GM12878 (cell line): ENCODE data around the gene ELAPOR1. TPM values are rescaled to one million over a fixed set of nuclear protein-coding genes. Genes with fewer than 3 reads are reported as not detected.

ENCODE experiments used
- ATAC-seq: fragments of 200-7000 bp; cut with Tn5 transposase; 3 replicates; pipeline ENCODE4 v1.9.1; 2020; ENCODE audit warnings: mild to moderate bottlenecking, moderate library complexity
- BruUV-seq: library from RNA; stranded (reverse); fragments of 400-500 nt; replicated peaks from 2 replicates; lab custom pipeline; 2021; lab: Mats Ljungman, UMichigan
- CTCF ChIA-PET: fragments of 300-600 bp; sonication (Branson Sonifier 250); formaldehyde crosslinking; extraction: SDS; loops from one replicate; lab custom pipeline; 2021; ENCODE audit warnings: inconsistent platforms; lab: Yijun Ruan, JAX
- POLR2A ChIA-PET: fragments of 350-600 bp; formaldehyde crosslinking; extraction: SDS; loops from one replicate; lab custom pipeline; 2021; ENCODE audit warnings: inconsistent platforms; lab: Charles Lee
- RAD21 ChIA-PET: fragments of 300-600 bp; sonication (Branson Sonifier 250); formaldehyde crosslinking; loops from one replicate; lab custom pipeline; 2023; ENCODE audit warnings: antibody characterized with exemption; ENCODE audit not compliant: unreplicated experiment; lab: Charles Lee
- SMC1A ChIA-PET: fragments of 300-600 bp; sonication (Branson Sonifier 250); formaldehyde crosslinking; loops from one replicate; lab custom pipeline; 2023; ENCODE audit not compliant: unreplicated experiment, uncharacterized antibody; lab: Charles Lee
- DNase-seq: peaks from one replicate; pipeline ENCODE4 v3.0.0-alpha.2; 2011; ENCODE audit warnings: low read depth, low spot score
- FAIRE-seq: peaks from 3 replicates; lab custom pipeline; 2011; peaks lifted over from hg19 to GRCh38; lab: Jason Lieb, UNC
- H2AFZ ChIP-seq: 2 replicates; pipeline ENCODE4 v1.6.0; 2011; ENCODE audit warnings: low read depth, low read length, control low read depth; ENCODE audit not compliant: control insufficient read depth
- H3K27ac ChIP-seq: 2 replicates; pipeline ENCODE4 v1.5.1; 2011; ENCODE audit warnings: control low read depth; ENCODE audit not compliant: control insufficient read depth, insufficient read depth
- H3K27me3 ChIP-seq, 2 experiments: replicated peaks in 1 of 2; 2 replicates each; pipeline versions ENCODE4 v1.6.0 to v1.6.1; 2011; ENCODE audit warnings: low read length in 1 of 2; ENCODE audit not compliant: control insufficient read depth in 2 of 2, insufficient read depth in 2 of 2
- H3K36me3 ChIP-seq, 2 experiments: 2 replicates each; pipeline ENCODE4 v1.5.1; 2011; ENCODE audit warnings: low read length in 1 of 2; ENCODE audit not compliant: control insufficient read depth in 2 of 2, insufficient read depth in 2 of 2
- H3K4me1 ChIP-seq: 2 replicates; pipeline ENCODE4 v1.6.1; 2011; ENCODE audit warnings: mild to moderate bottlenecking, low read length, moderate library complexity, mixed read lengths; ENCODE audit not compliant: control insufficient read depth, insufficient read depth
- H3K4me2 ChIP-seq: 2 replicates; pipeline ENCODE4 v1.6.0; 2011; ENCODE audit warnings: control low read depth; ENCODE audit not compliant: control insufficient read depth, insufficient read depth
- H3K4me3 ChIP-seq: fragments of 200-600 bp; sonication (generic); 2 replicates; pipeline ENCODE4 v1.5.1; 2016
- H3K79me2 ChIP-seq: 2 replicates; pipeline ENCODE4 v1.6.0; 2011; ENCODE audit warnings: low read length; ENCODE audit not compliant: control insufficient read depth, insufficient read depth
- H3K9ac ChIP-seq: 2 replicates; pipeline ENCODE4 v1.8.0; 2011; ENCODE audit warnings: low read length, control low read depth, mixed read lengths; ENCODE audit not compliant: control insufficient read depth, insufficient read depth
- H3K9me3 ChIP-seq: replicated peaks from 3 replicates; pipeline ENCODE4 v1.5.1; 2011; ENCODE audit warnings: mild to moderate bottlenecking, low read length; ENCODE audit not compliant: control insufficient read depth, insufficient read depth
- H4K20me1 ChIP-seq: 2 replicates; pipeline ENCODE4 v1.6.0; 2011; ENCODE audit not compliant: control insufficient read depth, insufficient read depth
- BHLHE40 ChIP-seq, 2 experiments: fragments of 450-650 bp in 1 of 2; IDR thresholded peaks; 2 replicates each; pipeline ENCODE4 v1.6.1; 2011 to 2017; ENCODE audit warnings: low read depth in 2 of 2, borderline replicate concordance in 1 of 2, improper control_type of control experiment in 1 of 2, low read length in 1 of 2, mild to moderate bottlenecking in 1 of 2
- ESRRA ChIP-seq: IDR thresholded peaks from 2 replicates; pipeline ENCODE4 v1.6.1; 2012; ENCODE audit warnings: mild to moderate bottlenecking, low read length, improper control_type of control experiment
- NR2C1 ChIP-seq: fragments of 450-650 bp; IDR thresholded peaks from 2 replicates; pipeline ENCODE4 v1.6.1; 2017; ENCODE audit warnings: antibody characterized with exemption, mild to moderate bottlenecking, moderate library complexity
- RFX5 ChIP-seq: IDR thresholded peaks from 2 replicates; pipeline ENCODE4 v1.6.1; 2011; ENCODE audit warnings: low read depth, low read length, improper control_type of control experiment
- SPI1 ChIP-seq: IDR thresholded peaks from 2 replicates; pipeline ENCODE4 v1.6.1; 2011; ENCODE audit warnings: low read depth, mild to moderate bottlenecking, low read length, moderate library complexity, borderline replicate concordance; ENCODE audit not compliant: insufficient read depth
- SUZ12 ChIP-seq: fragments of 200-600 bp; sonication (generic); IDR thresholded peaks from one replicate; pipeline ENCODE4 v1.6.1; 2018; ENCODE audit warnings: antibody characterized with exemption, mild to moderate bottlenecking; ENCODE audit not compliant: unreplicated experiment
- TAF1 ChIP-seq: IDR thresholded peaks from 2 replicates; pipeline ENCODE4 v1.6.1; 2011; ENCODE audit warnings: mild to moderate bottlenecking, low read depth, low read length, borderline replicate concordance
- TBL1XR1 ChIP-seq: IDR thresholded peaks from 2 replicates; pipeline ENCODE4 v1.6.1; 2012; ENCODE audit warnings: low read depth, low read length, improper control_type of control experiment
- WGBS: methylation state at CpG from one replicate; pipeline ENCODE4 v1.1.6; 2016; ENCODE audit warnings: low lambda C conversion rate; ENCODE audit not compliant: insufficient replicate concordance, insufficient coverage; ENCODE audit errors: missing lambda C conversion rate; 5-methylcytosine and 5-hydroxymethylcytosine counted together
- in situ Hi-C: fragments of 300-500 bp; cut with MboI; formaldehyde crosslinking; loops from 9 replicates; pipeline ENCODE4 v1.14.3; 2018; ENCODE audit warnings: mixed read lengths
- intact Hi-C: fragments of 100-400 bp; cut with micrococcal nuclease; formaldehyde crosslinking; loops from one replicate; pipeline ENCODE4 v1.14.2; 2022; ENCODE audit not compliant: unreplicated experiment
- polyA plus RNA-seq, 11 experiments: library from polyadenylated mRNA; depleted of rRNA in 4 of 11; unstranded in 6 of 11; stranded (reverse) in 5 of 11; fragments of >200 nt; fragmentation: Nextera tagmentation in 4 of 11; fragmentation: Illumina TruSeq in 1 of 11; extraction: Ambion mirVana in 4 of 11; extraction: Trizol in 1 of 11; gene quantifications; 1 replicate in 1 of 11; 2 replicates in 10 of 11; pipeline versions ENCODE4 v1.2.1 to v1.2.3, GENCODE V29; 2011 to 2016; ENCODE audit warnings: inconsistent platforms in 2 of 11, missing spikeins in 2 of 11, low read depth in 1 of 11
- total RNA-seq, 4 experiments: library from RNA; depleted of rRNA in 3 of 4; stranded (reverse); fragments of >200 nt in 3 of 4; fragmentation: Illumina TruSeq in 1 of 4; extraction: Trizol in 1 of 4; gene quantifications; 2 replicates each; pipeline versions ENCODE4 v1.2.1 to v1.2.3, GENCODE V29; 2013 to 2021
- TF ChIP-seq, protein P1 (sequence below): IDR thresholded peaks from 2 replicates; pipeline ENCODE4 v1.6.1; 2012; ENCODE audit warnings: improper control_type of control experiment, low read depth, low read length; ENCODE audit not compliant: insufficient replicate concordance
- TF ChIP-seq, protein P2 (sequence below): fragments of 150-350 bp; IDR thresholded peaks from 2 replicates; pipeline ENCODE4 v1.6.1; 2016; ENCODE audit warnings: low read depth, low read length

ELAPOR1 gene
- total and polyA plus RNA-seq, 10 of the 15 experiments (the other 5 are each of a cell fraction or from before 2014, with no cell fraction given), result 0.04 to 2.1 (median 0.19) TPM; not detected in 2

DNA sequence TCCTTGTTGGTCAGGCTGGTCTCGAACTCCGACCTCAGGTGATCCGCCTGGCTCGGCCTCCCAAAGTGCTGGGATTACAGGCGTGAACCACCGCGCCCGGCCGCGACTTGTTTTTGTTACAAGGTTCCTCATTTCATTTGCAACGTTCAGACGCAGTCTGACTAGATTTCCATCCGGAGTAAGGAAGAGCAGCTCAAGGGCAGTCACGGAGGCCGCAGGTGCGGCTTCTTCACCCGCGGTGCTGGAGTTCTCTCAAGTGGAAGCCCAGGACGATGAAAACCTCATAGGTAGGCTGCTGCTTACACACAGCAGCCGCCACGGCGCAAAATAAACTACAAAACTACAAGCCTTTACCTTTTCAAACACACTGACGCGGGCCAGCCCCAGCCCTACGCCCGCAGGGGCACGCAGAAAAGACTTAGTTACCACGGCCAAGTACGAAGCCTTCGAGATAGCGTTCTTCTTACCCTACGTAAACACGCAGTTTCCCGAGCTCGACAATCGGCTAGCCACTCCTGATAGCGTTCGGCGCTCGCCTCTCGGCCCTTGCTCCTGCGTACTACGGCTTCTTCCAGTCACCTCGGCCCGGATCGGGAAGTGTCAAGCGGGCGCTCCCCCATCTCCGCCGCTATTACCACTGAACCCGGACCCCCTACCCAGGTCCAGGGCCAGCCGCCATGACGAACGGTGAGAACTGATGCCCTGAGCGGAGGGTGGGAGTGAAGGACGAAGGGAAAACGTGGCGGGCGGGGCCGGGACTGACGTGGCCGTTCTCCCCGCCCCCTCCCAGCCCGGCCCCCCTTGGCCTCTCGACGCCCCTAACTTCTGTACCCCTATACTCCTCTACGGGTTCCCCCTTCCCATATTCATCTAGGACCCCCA, 23.5 kb upstream of the ELAPOR1 start, which contains the start of gene TMEM167B:
Gene TMEM167B (plus strand): TSS at position 569 of the 882 bp plus-strand sequence. CDS start 109 bp downstream, at position 678.
- ATAC-seq (peak; percentile 89), FAIRE-seq (peak; percentile 90), DNase-seq (peak; percentile 78)
- Histone ChIP-seq H3K36me3 (peaks cover 0 to 9% of the 10 kb centered on the region in 2 experiments; a peak in 3 of 4 replicates), H3K4me3 (peak within 1 kb of the TSS; percentile 95), H3K27ac (peak within 1 kb of the TSS; percentile 91), H3K79me2 (peaks cover 30% of the 10 kb centered on the region), H3K27me3 (no peaks in the 10 kb centered on the region), H3K9me3 (no peaks in the 10 kb centered on the region), H3K9ac (peak within 1 kb of the TSS; percentile 69), H3K4me1 (peaks cover 9% of the 10 kb centered on the region), H4K20me1 (no peaks in the 10 kb centered on the region), H3K4me2 (peak within 1 kb of the TSS; percentile 90), H2AFZ (peak within 1 kb of the TSS; percentile 97)
- SMC1A ChIA-PET, result interaction anchor here (3.8 to 4.4 kb wide), 2 partner anchors 10 to 14 kb away, joined by 22 to 25 read pairs; partner anchors contain the start of gene TAF13
- CTCF ChIA-PET, result interaction anchor here (1.0 to 6.5 kb wide), 4 partner anchors 8 to 21 kb away, joined by 5 to 35 read pairs (median 22); partner anchors contain the start of gene TAF13
- in situ Hi-C loops (no loop called here), intact Hi-C loops (no loop called here)
- RAD21 ChIA-PET, result interaction anchor here (0.6 to 2.7 kb wide), 6 partner anchors 8 to 263 kb away, joined by 3 to 19 read pairs (median 4); partner anchors contain the start of gene TAF13
- POLR2A ChIA-PET, result interaction anchor here (0.9 to 3.3 kb wide), 5 partner anchors 10 to 126 kb away, joined by 3 to 24 read pairs (median 10); partner anchors contain the start of genes SARS1, TAF13 and WDR47
- TSS peak; percentile 98 for BruUV-seq
- 11% methylated on average over 59 of the region's 67 CpGs for WGBS
- TF ChIP-seq BHLHE40 (IDR thresholded peaks at IDR 0.05; ENCODE audit: borderline replicate concordance in 1 of 2, low read depth in 2 of 2, low read length in 1 of 2) (peak; percentile 64 to 77; a peak in 2 of 4 replicates), TAF1 (peak; percentile 75; the same call in 1 of the 2 replicates), ESRRA (peak; percentile 27; the same call in 1 of the 2 replicates), NR2C1 (peak; percentile 52; the same call in 1 of the 2 replicates), SUZ12 (no peak), TBL1XR1 (0 out of 2 replicates have a peak, but pooled peaks have one; percentile 41), RFX5 (peak; percentile 44; the same call in 1 of the 2 replicates), SPI1 (0 out of 2 replicates have a peak, but pooled peaks have one; percentile 18)
- TF ChIP-seq, protein P1, sequence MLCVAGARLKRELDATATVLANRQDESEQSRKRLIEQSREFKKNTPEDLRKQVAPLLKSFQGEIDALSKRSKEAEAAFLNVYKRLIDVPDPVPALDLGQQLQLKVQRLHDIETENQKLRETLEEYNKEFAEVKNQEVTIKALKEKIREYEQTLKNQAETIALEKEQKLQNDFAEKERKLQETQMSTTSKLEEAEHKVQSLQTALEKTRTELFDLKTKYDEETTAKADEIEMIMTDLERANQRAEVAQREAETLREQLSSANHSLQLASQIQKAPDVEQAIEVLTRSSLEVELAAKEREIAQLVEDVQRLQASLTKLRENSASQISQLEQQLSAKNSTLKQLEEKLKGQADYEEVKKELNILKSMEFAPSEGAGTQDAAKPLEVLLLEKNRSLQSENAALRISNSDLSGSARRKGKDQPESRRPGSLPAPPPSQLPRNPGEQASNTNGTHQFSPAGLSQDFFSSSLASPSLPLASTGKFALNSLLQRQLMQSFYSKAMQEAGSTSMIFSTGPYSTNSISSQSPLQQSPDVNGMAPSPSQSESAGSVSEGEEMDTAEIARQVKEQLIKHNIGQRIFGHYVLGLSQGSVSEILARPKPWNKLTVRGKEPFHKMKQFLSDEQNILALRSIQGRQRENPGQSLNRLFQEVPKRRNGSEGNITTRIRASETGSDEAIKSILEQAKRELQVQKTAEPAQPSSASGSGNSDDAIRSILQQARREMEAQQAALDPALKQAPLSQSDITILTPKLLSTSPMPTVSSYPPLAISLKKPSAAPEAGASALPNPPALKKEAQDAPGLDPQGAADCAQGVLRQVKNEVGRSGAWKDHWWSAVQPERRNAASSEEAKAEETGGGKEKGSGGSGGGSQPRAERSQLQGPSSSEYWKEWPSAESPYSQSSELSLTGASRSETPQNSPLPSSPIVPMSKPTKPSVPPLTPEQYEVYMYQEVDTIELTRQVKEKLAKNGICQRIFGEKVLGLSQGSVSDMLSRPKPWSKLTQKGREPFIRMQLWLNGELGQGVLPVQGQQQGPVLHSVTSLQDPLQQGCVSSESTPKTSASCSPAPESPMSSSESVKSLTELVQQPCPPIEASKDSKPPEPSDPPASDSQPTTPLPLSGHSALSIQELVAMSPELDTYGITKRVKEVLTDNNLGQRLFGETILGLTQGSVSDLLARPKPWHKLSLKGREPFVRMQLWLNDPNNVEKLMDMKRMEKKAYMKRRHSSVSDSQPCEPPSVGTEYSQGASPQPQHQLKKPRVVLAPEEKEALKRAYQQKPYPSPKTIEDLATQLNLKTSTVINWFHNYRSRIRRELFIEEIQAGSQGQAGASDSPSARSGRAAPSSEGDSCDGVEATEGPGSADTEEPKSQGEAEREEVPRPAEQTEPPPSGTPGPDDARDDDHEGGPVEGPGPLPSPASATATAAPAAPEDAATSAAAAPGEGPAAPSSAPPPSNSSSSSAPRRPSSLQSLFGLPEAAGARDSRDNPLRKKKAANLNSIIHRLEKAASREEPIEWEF, result peak; percentile 99
- TF ChIP-seq, protein P2, sequence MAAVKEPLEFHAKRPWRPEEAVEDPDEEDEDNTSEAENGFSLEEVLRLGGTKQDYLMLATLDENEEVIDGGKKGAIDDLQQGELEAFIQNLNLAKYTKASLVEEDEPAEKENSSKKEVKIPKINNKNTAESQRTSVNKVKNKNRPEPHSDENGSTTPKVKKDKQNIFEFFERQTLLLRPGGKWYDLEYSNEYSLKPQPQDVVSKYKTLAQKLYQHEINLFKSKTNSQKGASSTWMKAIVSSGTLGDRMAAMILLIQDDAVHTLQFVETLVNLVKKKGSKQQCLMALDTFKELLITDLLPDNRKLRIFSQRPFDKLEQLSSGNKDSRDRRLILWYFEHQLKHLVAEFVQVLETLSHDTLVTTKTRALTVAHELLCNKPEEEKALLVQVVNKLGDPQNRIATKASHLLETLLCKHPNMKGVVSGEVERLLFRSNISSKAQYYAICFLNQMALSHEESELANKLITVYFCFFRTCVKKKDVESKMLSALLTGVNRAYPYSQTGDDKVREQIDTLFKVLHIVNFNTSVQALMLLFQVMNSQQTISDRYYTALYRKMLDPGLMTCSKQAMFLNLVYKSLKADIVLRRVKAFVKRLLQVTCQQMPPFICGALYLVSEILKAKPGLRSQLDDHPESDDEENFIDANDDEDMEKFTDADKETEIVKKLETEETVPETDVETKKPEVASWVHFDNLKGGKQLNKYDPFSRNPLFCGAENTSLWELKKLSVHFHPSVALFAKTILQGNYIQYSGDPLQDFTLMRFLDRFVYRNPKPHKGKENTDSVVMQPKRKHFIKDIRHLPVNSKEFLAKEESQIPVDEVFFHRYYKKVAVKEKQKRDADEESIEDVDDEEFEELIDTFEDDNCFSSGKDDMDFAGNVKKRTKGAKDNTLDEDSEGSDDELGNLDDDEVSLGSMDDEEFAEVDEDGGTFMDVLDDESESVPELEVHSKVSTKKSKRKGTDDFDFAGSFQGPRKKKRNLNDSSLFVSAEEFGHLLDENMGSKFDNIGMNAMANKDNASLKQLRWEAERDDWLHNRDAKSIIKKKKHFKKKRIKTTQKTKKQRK, result peak; percentile 78
